ENCODE data around the gene PCSK5.

DNA sequence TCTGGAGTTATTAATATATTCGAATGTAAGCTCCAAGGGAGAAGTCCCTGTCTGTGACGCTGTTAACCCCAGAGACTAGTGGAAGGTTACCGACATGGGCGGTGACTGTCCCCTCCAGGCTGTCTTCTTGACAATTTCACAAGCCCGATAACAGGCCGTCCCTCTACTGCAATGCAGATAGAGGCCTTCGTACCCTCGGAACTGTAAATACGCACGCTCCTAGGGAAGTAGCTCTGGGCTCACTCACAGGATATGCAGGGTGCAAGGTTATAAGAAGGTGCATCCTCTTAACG is 504.4 kb downstream of the PCSK5 start:
- TF ChIP-seq CTCF (IDR thresholded peaks at IDR 0.05; ENCODE audit: low read length) (no peak), EZH2 (optimal IDR thresholded peaks at IDR 0.05; ENCODE audit: low read depth, low read length) (no peak)
